22Rv1 (cell line): ENCODE data around the gene C9orf78.

Source experiments
- CTCF ChIP-seq: fragments of 450-650 bp; IDR thresholded peaks from 2 replicates; pipeline ENCODE4 v1.5.1; 2017; ENCODE audit warnings: mild to moderate bottlenecking
- ZFX ChIP-seq: fragments of 450-650 bp; IDR thresholded peaks from 2 replicates; pipeline ENCODE4 v1.6.1; 2017; ENCODE audit warnings: antibody characterized with exemption, borderline replicate concordance

GRCh38 chr9:129823935-129824601, 11.0 kb downstream of the C9orf78 start, which contains the start of gene TOR1A:
- TF ChIP-seq CTCF (no peak), ZFX (no peak)
